K562 (cell line): ENCODE data around the gene NAT9. TPM values are rescaled to one million over a fixed set of nuclear protein-coding genes. Genes with fewer than 3 reads are reported as not detected.
A peak's percentile ranks its signal among the peaks of the same experiment; 100 is the strongest.

ENCODE experiments used
- ATAC-seq: fragments of 200-7000 bp; cut with Tn5 transposase; 3 replicates; pipeline ENCODE4 v1.9.1; 2020; ENCODE audit warnings: moderate library complexity
- BruUV-seq: library from RNA; stranded (reverse); fragments of 400-500 nt; replicated peaks from 2 replicates; lab custom pipeline; 2021; lab: Mats Ljungman, UMichigan
- CTCF ChIA-PET: fragments of 300-600 bp; formaldehyde crosslinking; extraction: SDS; loops from one replicate; lab custom pipeline; 2021; ENCODE audit warnings: low intra/inter-chr PET ratio; lab: Yijun Ruan, JAX
- POLR2A ChIA-PET: fragments of 300-600, 350-650 bp; sonication (Branson Sonifier 250); formaldehyde crosslinking; extraction: SDS; loops from one replicate; lab custom pipeline; 2021; ENCODE audit warnings: antibody characterized with exemption, inconsistent platforms; lab: Yijun Ruan, JAX
- DNase-seq, 4 experiments: peaks; one replicate each; pipeline versions ENCODE4 v3.0.0 to v3.0.0-alpha.2; 2011 to 2018; ENCODE audit warnings: low spot score in 3 of 4, mixed read lengths in 3 of 4; ENCODE audit errors: extremely low read depth in 1 of 4
- FAIRE-seq: peaks from 2 replicates; lab custom pipeline; 2011; peaks lifted over from hg19 to GRCh38; lab: Jason Lieb, UNC
- H2AFZ ChIP-seq: 2 replicates; pipeline ENCODE4 v1.6.0; 2011; ENCODE audit warnings: low read depth, low read length, control low read depth, inconsistent platforms
- H3K27ac ChIP-seq: fragments of 200-600 bp; 3 replicates; pipeline ENCODE4 v1.8.0; 2011; ENCODE audit warnings: low read depth, mild to moderate bottlenecking, control low read depth, inconsistent platforms, low read length, moderate library complexity, mixed read lengths; ENCODE audit errors: extremely low read depth
- H3K27me3 ChIP-seq, 2 experiments: fragments of 300-600 bp in 1 of 2; 2 replicates in 1 of 2; 3 replicates in 1 of 2; pipeline versions ENCODE4 v1.6.0 to v1.8.0; 2011; ENCODE audit warnings: inconsistent platforms in 2 of 2, low read length in 2 of 2, mild to moderate bottlenecking in 1 of 2, mixed read lengths in 1 of 2, moderate library complexity in 1 of 2; ENCODE audit not compliant: control insufficient read depth in 2 of 2, insufficient read depth in 2 of 2
- H3K36me3 ChIP-seq: fragments of 300-600 bp; 3 replicates; pipeline ENCODE4 v1.8.0; 2011; ENCODE audit warnings: mild to moderate bottlenecking, low read length, inconsistent platforms; ENCODE audit not compliant: control insufficient read depth, insufficient read depth
- H3K4me1 ChIP-seq, 2 experiments: fragments of 200-600 bp in 1 of 2; replicated peaks in 1 of 2; 2 replicates in 1 of 2; 3 replicates in 1 of 2; pipeline versions ENCODE4 v1.5.1 to v1.8.0; 2011; ENCODE audit warnings: inconsistent platforms in 2 of 2, low read length in 2 of 2, mild to moderate bottlenecking in 1 of 2, mixed read lengths in 1 of 2, moderate library complexity in 1 of 2; ENCODE audit not compliant: control insufficient read depth in 2 of 2, insufficient read depth in 2 of 2
- H3K4me2 ChIP-seq: 2 replicates; pipeline ENCODE4 v1.6.1; 2011; ENCODE audit warnings: low read length, control low read depth, inconsistent platforms, mixed read lengths; ENCODE audit not compliant: insufficient read depth
- H3K4me3 ChIP-seq: fragments of 200-600 bp; sonication (generic), shearing (Covaris generic); 2 replicates; pipeline ENCODE4 v1.5.1; 2016; ENCODE audit warnings: control low read depth, inconsistent platforms
- H3K79me2 ChIP-seq: fragments of 200-600 bp; 3 replicates; pipeline ENCODE4 v1.8.0; 2011; ENCODE audit warnings: low read length, inconsistent platforms; ENCODE audit not compliant: control insufficient read depth, insufficient read depth
- H3K9ac ChIP-seq, 2 experiments: 2 replicates each; pipeline versions ENCODE4 v1.6.0 to v1.6.1; 2011; ENCODE audit warnings: low read depth in 2 of 2, low read length in 2 of 2, control low read depth in 1 of 2, inconsistent platforms in 1 of 2, mild to moderate bottlenecking in 1 of 2, mixed read lengths in 1 of 2; ENCODE audit not compliant: insufficient read depth in 1 of 2
- H3K9me1 ChIP-seq: one replicate; pipeline ENCODE4 v1.6.0; 2011; ENCODE audit warnings: inconsistent platforms, mild to moderate bottlenecking, low read length, moderate library complexity; ENCODE audit not compliant: control insufficient read depth, insufficient read depth
- H3K9me3 ChIP-seq: replicated peaks from 2 replicates; pipeline ENCODE4 v1.5.1; 2011; ENCODE audit warnings: low read depth, low read length, inconsistent platforms; ENCODE audit not compliant: control insufficient read depth, insufficient read depth
- H4K20me1 ChIP-seq: replicated peaks from 2 replicates; pipeline ENCODE4 v1.6.1; 2011; ENCODE audit warnings: low read length, inconsistent platforms, mixed read lengths; ENCODE audit not compliant: control insufficient read depth, insufficient read depth
- ARID1B ChIP-seq: fragments of 450-650 bp; IDR thresholded peaks from 2 replicates; pipeline ENCODE4 v1.6.1; 2016; ENCODE audit warnings: antibody characterized with exemption, mild to moderate bottlenecking, inconsistent platforms
- BACH1 ChIP-seq: fragments of 200-800 bp; sonication (Bioruptor generic); IDR thresholded peaks from 2 replicates; pipeline ENCODE4 v1.6.1; 2016; ENCODE audit warnings: missing genetic modification characterization, missing compliant biosample characterization
- CBX2 ChIP-seq: fragments of 200-600 bp; sonication (generic); IDR thresholded peaks from one replicate; pipeline ENCODE4 v1.6.1; 2012; ENCODE audit warnings: mild to moderate bottlenecking, low read length, inconsistent platforms; ENCODE audit not compliant: insufficient read depth, poor library complexity, severe bottlenecking
- EP300 ChIP-seq: IDR thresholded peaks from 2 replicates; pipeline ENCODE4 v1.6.1; 2012; ENCODE audit warnings: low read length, improper control_type of control experiment
- MEF2D ChIP-seq: conservative IDR thresholded peaks from 2 replicates; pipeline ENCODE4 v1.6.1; 2016; ENCODE audit warnings: low read depth, missing genetic modification characterization, missing compliant biosample characterization
- MYC ChIP-seq, 2 experiments: fragments of 250-450 bp in 1 of 2; sonication (Bioruptor Pico) in 1 of 2; IDR thresholded peaks; 2 replicates each; pipeline versions ENCODE4 v1.5.1 to v1.6.1; 2012 to 2021; ENCODE audit warnings: low read depth in 2 of 2, borderline replicate concordance in 1 of 2, improper control_type of control experiment in 1 of 2, low read length in 1 of 2, mild to moderate bottlenecking in 1 of 2, moderate library complexity in 1 of 2
- PHF21A ChIP-seq: fragments of 450-650 bp; IDR thresholded peaks from 2 replicates; pipeline ENCODE4 v1.6.1; 2017; ENCODE audit warnings: low read depth, borderline replicate concordance
- RBM39 ChIP-seq: fragments of 200-400 bp; formaldehyde crosslinking; optimal IDR thresholded peaks from 2 replicates; pipeline ENCODE3; 2018; ENCODE audit warnings: low read depth, low read length
- SAP30 ChIP-seq: fragments of 200-600 bp; sonication (generic); IDR thresholded peaks from 2 replicates; pipeline ENCODE4 v1.6.1; 2012; ENCODE audit warnings: borderline replicate concordance, low read depth, mild to moderate bottlenecking, moderate library complexity, low read length, control low read depth, inconsistent platforms; ENCODE audit not compliant: insufficient read depth, poor library complexity, severe bottlenecking
- SETDB1 ChIP-seq: IDR thresholded peaks from one replicate; pipeline ENCODE4 v1.6.1; 2012; ENCODE audit warnings: low read length, control low read depth, inconsistent platforms
- SNIP1 ChIP-seq: fragments of 450-650 bp; IDR thresholded peaks from 2 replicates; pipeline ENCODE4 v1.7.1; 2017; ENCODE audit warnings: low read depth, mild to moderate bottlenecking
- THRAP3 ChIP-seq: fragments of 450-650 bp; IDR thresholded peaks from 2 replicates; pipeline ENCODE4 v1.6.1; 2016; ENCODE audit warnings: mild to moderate bottlenecking, inconsistent platforms, borderline replicate concordance
- ZC3H11A ChIP-seq: IDR thresholded peaks from 2 replicates; pipeline ENCODE4 v1.6.1; 2012; ENCODE audit warnings: low read depth, low read length, improper control_type of control experiment
- ZNF253 ChIP-seq: fragments of 250-450 bp; sonication (Bioruptor Pico); conservative IDR thresholded peaks from 2 replicates; pipeline ENCODE4 v1.6.1; 2021; ENCODE audit warnings: mild to moderate bottlenecking
- ZNF324 ChIP-seq: fragments of 250-450 bp; sonication (Bioruptor Pico); IDR thresholded peaks from 2 replicates; pipeline ENCODE4 v1.4.0; 2020; ENCODE audit warnings: mild to moderate bottlenecking
- ZNF695 ChIP-seq: fragments of 450-650 bp; formaldehyde crosslinking; IDR thresholded peaks from 2 replicates; pipeline ENCODE4 v1.4.0; 2020; ENCODE audit warnings: mild to moderate bottlenecking, moderate library complexity
- WGBS: fragments of 100-300 bp; shearing (Covaris generic); methylation state at CpG from one replicate; pipeline ENCODE4 v1.1.6; 2016; ENCODE audit warnings: low coverage, mixed read lengths; ENCODE audit not compliant: insufficient coverage; ENCODE audit errors: missing lambda C conversion rate; 5-methylcytosine and 5-hydroxymethylcytosine counted together
- in situ Hi-C: fragments of 300-500 bp; cut with MboI; formaldehyde crosslinking; loops from 4 replicates; pipeline ENCODE4 v1.15.0; 2018; ENCODE audit warnings: inconsistent platforms, mixed read lengths
- intact Hi-C: fragments of 100-400 bp; cut with micrococcal nuclease; formaldehyde crosslinking; loops from 2 replicates; pipeline ENCODE4 v1.14.2; 2022
- polyA plus RNA-seq, 8 experiments: library from polyadenylated mRNA; depleted of rRNA in 4 of 8; stranded (reverse) in 5 of 8; unstranded in 3 of 8; fragments of >200 nt; fragmentation: Nextera tagmentation in 2 of 8; fragmentation: Illumina TruSeq in 1 of 8; extraction: Ambion mirVana in 2 of 8; extraction: Trizol in 1 of 8; gene quantifications; 2 replicates each; pipeline versions ENCODE4 v1.2.1 to v1.2.3, GENCODE V29; 2011 to 2014; ENCODE audit warnings: inconsistent platforms in 1 of 8, missing spikeins in 1 of 8
- total RNA-seq, 7 experiments: library from RNA; depleted of rRNA in 6 of 7; stranded (reverse); fragments of >200 nt in 6 of 7; fragmentation: Illumina TruSeq in 2 of 7; extraction: Trizol in 2 of 7; gene quantifications; 2 replicates each; pipeline versions ENCODE4 v1.2.1 to v1.2.3, GENCODE V29; 2011 to 2021; ENCODE audit warnings: low replicate concordance in 1 of 7
- TF ChIP-seq, protein P1 (sequence below): fragments of 250-450 bp; sonication (Bioruptor Pico); IDR thresholded peaks from 2 replicates; pipeline ENCODE4 v1.5.0; 2022; ENCODE audit warnings: mild to moderate bottlenecking
- TF ChIP-seq, protein P2 (sequence below): fragments of 450-650 bp; IDR thresholded peaks from 2 replicates; pipeline ENCODE4 v1.6.1; 2016; ENCODE audit warnings: low read depth, mild to moderate bottlenecking, moderate library complexity
- TF ChIP-seq, protein P3 (sequence below): fragments of 450-650 bp; formaldehyde crosslinking; IDR thresholded peaks from 2 replicates; pipeline ENCODE4 v1.4.0; 2020; ENCODE audit warnings: mild to moderate bottlenecking, moderate library complexity

NAT9 gene
- total and polyA plus RNA-seq, 9 of the 15 experiments (the other 6 are each of a cell fraction or from before 2014, with no cell fraction given), result 4.2 to 63.6 (median 40.8) TPM

DNA sequence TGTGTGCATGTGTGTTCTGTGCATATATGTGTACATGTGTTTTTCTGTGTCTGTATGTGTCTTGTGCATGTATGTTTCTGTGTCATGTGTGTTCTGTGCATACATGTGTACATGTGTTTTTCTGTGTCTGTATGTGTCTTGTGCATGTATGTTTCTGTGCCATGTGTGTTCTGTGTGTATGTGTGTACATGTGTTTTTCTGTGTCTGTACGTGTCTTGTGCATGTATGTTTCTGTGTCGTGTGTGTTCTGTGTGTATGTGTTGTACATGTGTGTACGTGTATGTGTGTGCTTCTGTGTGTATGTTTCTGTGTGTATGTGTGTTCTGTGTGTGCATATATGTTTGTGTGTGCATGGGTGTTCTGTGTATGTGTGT lies 47.5 kb downstream of the NAT9 start:
- no peak overlapping the region for H2AFZ ChIP-seq
- no peaks in the 10 kb centered on the region for H3K79me2 ChIP-seq
- no peak for ATAC-seq
- ChIA-PET CTCF (no interaction called here), POLR2A (no interaction called here)
- no TSS peak for BruUV-seq
- H3K4me1 ChIP-seq, result no peaks in the 10 kb centered on the region
- peaks cover 9 to 38% of the 10 kb centered on the region in 2 experiments; a peak in 4 of 5 replicates for H3K27me3 ChIP-seq
- 0% methylated on average over 3 of the region's 3 CpGs for WGBS
- H4K20me1 ChIP-seq, result no peaks in the 10 kb centered on the region; the same call in 1 of the 2 replicates
- intact Hi-C loops (no loop called here), in situ Hi-C loops (no loop called here)
- H3K9me3 ChIP-seq, result peaks cover 9% of the 10 kb centered on the region; the same call in 1 of the 2 replicates
- no peaks in the 10 kb centered on the region for H3K36me3 ChIP-seq
- no peak overlapping the region for H3K9ac ChIP-seq
- no peak overlapping the region for H3K4me3 ChIP-seq
- FAIRE-seq, result peak; percentile 69
- no peaks in the 10 kb centered on the region for H3K9me1 ChIP-seq
- H3K27ac ChIP-seq, result no peak overlapping the region
- H3K4me2 ChIP-seq, result no peak overlapping the region
- no peak for DNase-seq
- no peak for TF ChIP-seq SETDB1
- TF ChIP-seq RBM39, result no peak
- TF ChIP-seq THRAP3, result no peak
- TF ChIP-seq MEF2D, result no peak
- no peak for TF ChIP-seq BACH1 (tag)
- TF ChIP-seq, protein P1, sequence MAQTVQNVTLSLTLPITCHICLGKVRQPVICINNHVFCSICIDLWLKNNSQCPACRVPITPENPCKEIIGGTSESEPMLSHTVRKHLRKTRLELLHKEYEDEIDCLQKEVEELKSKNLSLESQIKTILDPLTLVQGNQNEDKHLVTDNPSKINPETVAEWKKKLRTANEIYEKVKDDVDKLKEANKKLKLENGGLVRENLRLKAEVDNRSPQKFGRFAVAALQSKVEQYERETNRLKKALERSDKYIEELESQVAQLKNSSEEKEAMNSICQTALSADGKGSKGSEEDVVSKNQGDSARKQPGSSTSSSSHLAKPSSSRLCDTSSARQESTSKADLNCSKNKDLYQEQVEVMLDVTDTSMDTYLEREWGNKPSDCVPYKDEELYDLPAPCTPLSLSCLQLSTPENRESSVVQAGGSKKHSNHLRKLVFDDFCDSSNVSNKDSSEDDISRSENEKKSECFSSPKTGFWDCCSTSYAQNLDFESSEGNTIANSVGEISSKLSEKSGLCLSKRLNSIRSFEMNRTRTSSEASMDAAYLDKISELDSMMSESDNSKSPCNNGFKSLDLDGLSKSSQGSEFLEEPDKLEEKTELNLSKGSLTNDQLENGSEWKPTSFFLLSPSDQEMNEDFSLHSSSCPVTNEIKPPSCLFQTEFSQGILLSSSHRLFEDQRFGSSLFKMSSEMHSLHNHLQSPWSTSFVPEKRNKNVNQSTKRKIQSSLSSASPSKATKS (CRISPR knock-in tag), result no peak
- TF ChIP-seq EP300, result no peak
- TF ChIP-seq PHF21A, result no peak
- TF ChIP-seq ZNF695 (CRISPR knock-in tag), result no peak
- TF ChIP-seq ZNF253 (CRISPR knock-in tag), result no peak
- TF ChIP-seq ARID1B, result no peak
- TF ChIP-seq ZC3H11A, result no peak
- TF ChIP-seq CBX2, result no peak
- TF ChIP-seq, protein P2, sequence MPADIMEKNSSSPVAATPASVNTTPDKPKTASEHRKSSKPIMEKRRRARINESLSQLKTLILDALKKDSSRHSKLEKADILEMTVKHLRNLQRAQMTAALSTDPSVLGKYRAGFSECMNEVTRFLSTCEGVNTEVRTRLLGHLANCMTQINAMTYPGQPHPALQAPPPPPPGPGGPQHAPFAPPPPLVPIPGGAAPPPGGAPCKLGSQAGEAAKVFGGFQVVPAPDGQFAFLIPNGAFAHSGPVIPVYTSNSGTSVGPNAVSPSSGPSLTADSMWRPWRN, result no peak
- TF ChIP-seq, protein P3, sequence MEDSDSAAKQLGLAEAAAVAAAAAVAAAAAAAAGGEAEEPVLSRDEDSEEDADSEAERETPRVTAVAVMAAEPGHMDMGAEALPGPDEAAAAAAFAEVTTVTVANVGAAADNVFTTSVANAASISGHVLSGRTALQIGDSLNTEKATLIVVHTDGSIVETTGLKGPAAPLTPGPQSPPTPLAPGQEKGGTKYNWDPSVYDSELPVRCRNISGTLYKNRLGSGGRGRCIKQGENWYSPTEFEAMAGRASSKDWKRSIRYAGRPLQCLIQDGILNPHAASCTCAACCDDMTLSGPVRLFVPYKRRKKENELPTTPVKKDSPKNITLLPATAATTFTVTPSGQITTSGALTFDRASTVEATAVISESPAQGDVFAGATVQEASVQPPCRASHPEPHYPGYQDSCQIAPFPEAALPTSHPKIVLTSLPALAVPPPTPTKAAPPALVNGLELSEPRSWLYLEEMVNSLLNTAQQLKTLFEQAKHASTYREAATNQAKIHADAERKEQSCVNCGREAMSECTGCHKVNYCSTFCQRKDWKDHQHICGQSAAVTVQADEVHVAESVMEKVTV, result no peak
- no peak for TF ChIP-seq MYC (IDR thresholded peaks at IDR 0.05; ENCODE audit: low read depth, low read length)
- TF ChIP-seq MYC (CRISPR knock-in tag; IDR thresholded peaks at IDR 0.05; ENCODE audit: borderline replicate concordance, low read depth), result no peak
- TF ChIP-seq SNIP1, result no peak
- TF ChIP-seq ZNF324, result no peak
- TF ChIP-seq SAP30, result no peak
